ENCODE results near the gene WNT3. TPM values are rescaled to one million over a fixed set of nuclear protein-coding genes. Genes with fewer than 3 reads are reported as not detected.
A peak's percentile ranks its signal among the peaks of the same experiment; 100 is the strongest.

Gene WNT3
- total and polyA plus RNA-seq, 8 donors: 0.24 to 0.72 (median 0.38) TPM

- no peak for ATAC-seq
- no peak for TF ChIP-seq CTCF (IDR thresholded peaks at IDR 0.05)
- intact Hi-C loops (cut with DNase I): no loop called here
- no peaks in the 10 kb centered on the region for H3K4me1 ChIP-seq
- no peak overlapping the region for H3K4me3 ChIP-seq
- DNase-seq: no peak
- H3K36me3 ChIP-seq: no peaks in the 10 kb centered on the region
- no peaks in the 10 kb centered on the region for H3K9me3 ChIP-seq
- H3K27me3 ChIP-seq: no peaks in the 10 kb centered on the region
- FAIRE-seq: no peak
- H3K27ac ChIP-seq: no peak overlapping the region
- WGBS, 2 donors: 87 to 88% methylated on average over 7 of the region's 7 CpGs
These were observed 85.6 kb downstream of the WNT3 start for GRCh38 chr17:46732754-46733398.

GRCh38 chr17:46732160-46732559 is 86.3 kb downstream of the WNT3 start:
- H3K9me3 ChIP-seq: no peaks in the 10 kb centered on the region
- no peak overlapping the region for H3K4me3 ChIP-seq
- FAIRE-seq: no peak
- no peaks in the 10 kb centered on the region for H3K27me3 ChIP-seq
- TF ChIP-seq CTCF (IDR thresholded peaks at IDR 0.05): no peak
- 91 to 93% methylated on average over 1 of the region's 1 CpG for WGBS, 2 donors
- intact Hi-C loops (cut with DNase I): no loop called here
- no peaks in the 10 kb centered on the region for H3K4me1 ChIP-seq
- no peak overlapping the region for H3K27ac ChIP-seq
- H3K36me3 ChIP-seq: no peaks in the 10 kb centered on the region
- no peak for ATAC-seq
- DNase-seq: no peak

- ATAC-seq: no peak
- no peak for FAIRE-seq
- intact Hi-C loops (cut with DNase I): no loop called here
These were observed 87.8 kb downstream of the WNT3 start for GRCh38 chr17:46730679-46731078.

GRCh38 chr17:46730026-46730425 is 88.5 kb downstream of the WNT3 start:
- TF ChIP-seq CTCF (IDR thresholded peaks at IDR 0.05): no peak
- WGBS, 2 donors: 78 to 79% methylated on average over 2 of the region's 2 CpGs
- DNase-seq (no peak), ATAC-seq (no peak), FAIRE-seq (peak; percentile 67)
- Histone ChIP-seq H3K4me3 (no peak overlapping the region), H3K27me3 (no peaks in the 10 kb centered on the region), H3K4me1 (no peaks in the 10 kb centered on the region), H3K9me3 (no peaks in the 10 kb centered on the region), H3K27ac (no peak overlapping the region), H3K36me3 (no peaks in the 10 kb centered on the region)
- intact Hi-C loops (cut with DNase I): no loop called here

More at GRCh38 chr17:46730679-46731078, 87.8 kb downstream of the WNT3 start:
- no peak for DNase-seq
- no peaks in the 10 kb centered on the region for H3K9me3 ChIP-seq
- H3K36me3 ChIP-seq: no peaks in the 10 kb centered on the region
- TF ChIP-seq CTCF (IDR thresholded peaks at IDR 0.05): no peak
- no peak overlapping the region for H3K27ac ChIP-seq
- H3K4me1 ChIP-seq: no peaks in the 10 kb centered on the region
- H3K27me3 ChIP-seq: no peaks in the 10 kb centered on the region
- WGBS, 2 donors: 96 to 98% methylated on average over 1 of the region's 1 CpG
- H3K4me3 ChIP-seq: no peak overlapping the region

- intact Hi-C loops (cut with DNase I): no loop called here
- FAIRE-seq: no peak
These were observed 90.7 kb downstream of the WNT3 start for GRCh38 chr17:46727572-46728348.

More at GRCh38 chr17:46727572-46728348, 90.7 kb downstream of the WNT3 start:
- DNase-seq (no peak), ATAC-seq (peak in 2 of 4 donors; percentile 43 to 73)
- Histone ChIP-seq H3K9me3 (no peaks in the 10 kb centered on the region), H3K27ac (no peak overlapping the region), H3K36me3 (no peaks in the 10 kb centered on the region), H3K27me3 (no peaks in the 10 kb centered on the region), H3K4me1 (no peaks in the 10 kb centered on the region), H3K4me3 (no peak overlapping the region)
- no peak for TF ChIP-seq CTCF (IDR thresholded peaks at IDR 0.05)
- 54 to 60% methylated on average over 4 of the region's 4 CpGs for WGBS, 2 donors
